ENCODE measurements around the gene TRIM8. TPM values are rescaled to one million over a fixed set of nuclear protein-coding genes. Genes with fewer than 3 reads are reported as not detected.

Gene TRIM8
- total and polyA plus RNA-seq, 2 experiments from 2014 or later: 37.5 to 108 TPM

DNA sequence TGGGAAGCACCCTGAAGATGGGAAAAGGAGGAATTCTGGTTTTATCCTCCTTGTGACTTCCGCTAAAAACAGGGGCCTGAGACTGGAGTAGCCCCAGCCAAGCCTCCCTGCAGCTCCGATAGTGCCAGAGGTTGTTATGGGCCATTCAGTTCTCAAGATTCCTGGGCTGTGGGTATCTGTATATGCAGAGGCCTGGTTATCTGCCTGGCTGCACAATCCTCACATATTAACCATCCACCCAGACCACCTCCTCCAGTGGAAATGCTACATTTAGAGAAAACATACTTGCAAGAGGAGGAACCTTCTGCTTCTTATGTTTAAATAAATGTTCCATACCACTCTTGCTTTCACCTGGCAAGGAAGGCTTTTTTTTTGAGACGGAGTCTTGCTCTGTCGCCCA lies 35.3 kb downstream of the TRIM8 start:
- Histone ChIP-seq H2AFZ (no peak overlapping the region), H4K20me1 (ENCODE audit: insufficient read depth) (no peaks in the 10 kb centered on the region), H3K27ac (no peak overlapping the region), H3K4me2 (ENCODE audit: unreplicated experiment) (no peak overlapping the region), H3K79me2 (ENCODE audit: insufficient read depth) (no peaks in the 10 kb centered on the region), H3K4me1 (ENCODE audit: insufficient read depth) (peaks cover 18% of the 10 kb centered on the region), H3K9me2 (ENCODE audit: insufficient read depth) (no peaks in the 10 kb centered on the region), H3K9ac (no peak overlapping the region), H3K4me3 (no peak overlapping the region), H3K36me3 (ENCODE audit: low read depth) (no peaks in the 10 kb centered on the region), H3K27me3 (replicated peaks; ENCODE audit: insufficient read depth) (no peaks in the 10 kb centered on the region), H3F3A (ENCODE audit: insufficient read depth) (no peaks in the 10 kb centered on the region), H3K9me3 (ENCODE audit: low read depth) (no peaks in the 10 kb centered on the region)
- WGBS, 2 experiments (ENCODE audit: low coverage in 1 of 2, low lambda C conversion rate in 2 of 2, missing lambda C conversion rate in 2 of 2): 96% methylated on average over 4 of the region's 4 CpGs
- no peak for DNase-seq
- in situ Hi-C loops (cut with MboI): no loop called here
- TF ChIP-seq EZH2phosphoT487 (IDR thresholded peaks at IDR 0.05; ENCODE audit: insufficient read depth, low read depth): no peak
- no peak for TF ChIP-seq EZH2 (IDR thresholded peaks at IDR 0.05; ENCODE audit: insufficient read depth, poor library complexity, severe bottlenecking)

DNA sequence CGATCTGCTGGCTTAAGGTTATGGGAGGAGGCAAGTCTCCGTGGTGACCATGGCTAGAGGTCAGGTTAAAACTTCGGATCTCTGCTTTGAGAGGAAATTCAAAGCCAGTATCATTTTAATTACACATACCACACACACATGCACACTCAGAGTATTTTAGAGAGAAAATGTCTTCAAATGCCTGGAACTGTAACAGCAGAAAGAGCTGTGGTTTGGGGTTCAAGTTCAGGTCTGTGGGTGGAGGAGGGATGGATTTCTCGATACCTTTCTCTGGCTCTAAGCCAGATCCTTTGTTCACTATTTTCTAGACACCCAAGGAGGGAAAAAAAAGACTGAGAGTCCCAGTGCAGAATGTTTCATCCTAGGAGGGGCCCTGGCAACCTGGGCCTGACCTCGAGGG lies 37.4 kb downstream of the TRIM8 start:
- H3K27me3 ChIP-seq (replicated peaks; ENCODE audit: insufficient read depth): no peaks in the 10 kb centered on the region
- no peaks in the 10 kb centered on the region; the same call in 1 of the 2 replicates for H3K36me3 ChIP-seq (ENCODE audit: low read depth)
- no peak for DNase-seq
- H3K9me2 ChIP-seq (ENCODE audit: insufficient read depth): no peaks in the 10 kb centered on the region
- no peaks in the 10 kb centered on the region for H3K9me3 ChIP-seq (ENCODE audit: low read depth)
- H3K27ac ChIP-seq: no peak overlapping the region
- H2AFZ ChIP-seq: no peak overlapping the region
- H4K20me1 ChIP-seq (ENCODE audit: insufficient read depth): no peaks in the 10 kb centered on the region
- H3K9ac ChIP-seq: no peak overlapping the region
- 71 to 72% methylated on average over 5 of the region's 5 CpGs for WGBS, 2 experiments (ENCODE audit: low coverage in 1 of 2, low lambda C conversion rate in 2 of 2, missing lambda C conversion rate in 2 of 2)
- TF ChIP-seq EZH2 (IDR thresholded peaks at IDR 0.05; ENCODE audit: insufficient read depth, poor library complexity, severe bottlenecking) (no peak), EZH2phosphoT487 (IDR thresholded peaks at IDR 0.05; ENCODE audit: insufficient read depth, low read depth) (no peak)
- in situ Hi-C loops (cut with MboI): no loop called here
- H3K79me2 ChIP-seq (ENCODE audit: insufficient read depth): no peaks in the 10 kb centered on the region
- no peak overlapping the region for H3K4me3 ChIP-seq
- H3F3A ChIP-seq (ENCODE audit: insufficient read depth): no peaks in the 10 kb centered on the region
- H3K4me2 ChIP-seq (ENCODE audit: unreplicated experiment): no peak overlapping the region
- peaks cover 4% of the 10 kb centered on the region; the same call in 1 of the 2 replicates for H3K4me1 ChIP-seq (ENCODE audit: insufficient read depth)

GRCh38 chr10:102682416-102682815 lies 38.1 kb downstream of the TRIM8 start:
- Histone ChIP-seq H3K4me2 (ENCODE audit: unreplicated experiment) (no peak overlapping the region), H3K27me3 (replicated peaks; ENCODE audit: insufficient read depth) (no peaks in the 10 kb centered on the region), H3K4me1 (ENCODE audit: insufficient read depth) (no peaks in the 10 kb centered on the region), H2AFZ (no peak overlapping the region), H3F3A (ENCODE audit: insufficient read depth) (no peaks in the 10 kb centered on the region), H3K4me3 (no peak overlapping the region), H3K9me2 (ENCODE audit: insufficient read depth) (no peaks in the 10 kb centered on the region), H3K9me3 (ENCODE audit: low read depth) (no peaks in the 10 kb centered on the region), H3K36me3 (ENCODE audit: low read depth) (no peaks in the 10 kb centered on the region; the same call in 1 of the 2 replicates), H3K9ac (no peak overlapping the region), H4K20me1 (ENCODE audit: insufficient read depth) (no peaks in the 10 kb centered on the region), H3K27ac (no peak overlapping the region), H3K79me2 (ENCODE audit: insufficient read depth) (no peaks in the 10 kb centered on the region)
- TF ChIP-seq EZH2 (IDR thresholded peaks at IDR 0.05; ENCODE audit: insufficient read depth, poor library complexity, severe bottlenecking): no peak
- TF ChIP-seq EZH2phosphoT487 (IDR thresholded peaks at IDR 0.05; ENCODE audit: insufficient read depth, low read depth): no peak
- in situ Hi-C loops (cut with MboI): no loop called here
- 97 to 99% methylated on average over 7 of the region's 7 CpGs for WGBS, 2 experiments (ENCODE audit: low coverage in 1 of 2, low lambda C conversion rate in 2 of 2, missing lambda C conversion rate in 2 of 2)
- no peak for DNase-seq

DNA sequence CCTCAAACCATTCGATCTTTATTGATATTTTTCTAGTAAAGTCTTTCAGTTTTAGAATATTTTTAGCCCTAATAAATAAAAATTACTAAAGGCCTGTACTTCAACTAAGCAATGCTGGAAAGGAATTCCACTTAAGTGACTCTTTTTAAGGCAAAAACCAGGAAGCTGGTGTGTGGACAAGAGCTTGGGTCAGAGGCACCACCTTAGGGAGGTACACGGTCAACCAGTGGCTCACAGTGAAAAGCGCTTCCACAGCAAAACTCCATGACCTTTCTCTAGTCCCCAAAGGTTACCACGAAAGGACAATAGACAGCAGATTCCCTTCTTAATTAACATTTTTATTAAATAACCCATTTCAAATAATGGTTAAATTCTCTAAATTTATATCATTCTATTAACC lies 38.7 kb downstream of the TRIM8 start:
- DNase-seq: no peak
- H3K4me2 ChIP-seq (ENCODE audit: unreplicated experiment): no peak overlapping the region
- H3K4me3 ChIP-seq: no peak overlapping the region
- no peaks in the 10 kb centered on the region for H3K4me1 ChIP-seq (ENCODE audit: insufficient read depth)
- no peak overlapping the region for H3K27ac ChIP-seq
- in situ Hi-C loops (cut with MboI): no loop called here
- no peaks in the 10 kb centered on the region for H3F3A ChIP-seq (ENCODE audit: insufficient read depth)
- 87% methylated on average over 4 of the region's 4 CpGs for WGBS, 2 experiments (ENCODE audit: low coverage in 1 of 2, low lambda C conversion rate in 2 of 2, missing lambda C conversion rate in 2 of 2)
- no peaks in the 10 kb centered on the region; the same call in 1 of the 2 replicates for H3K36me3 ChIP-seq (ENCODE audit: low read depth)
- H3K9ac ChIP-seq: no peak overlapping the region
- TF ChIP-seq EZH2 (IDR thresholded peaks at IDR 0.05; ENCODE audit: insufficient read depth, poor library complexity, severe bottlenecking): no peak
- no peak for TF ChIP-seq EZH2phosphoT487 (IDR thresholded peaks at IDR 0.05; ENCODE audit: insufficient read depth, low read depth)
- H3K9me2 ChIP-seq (ENCODE audit: insufficient read depth): no peaks in the 10 kb centered on the region
- no peak overlapping the region for H2AFZ ChIP-seq
- H4K20me1 ChIP-seq (ENCODE audit: insufficient read depth): no peaks in the 10 kb centered on the region
- H3K9me3 ChIP-seq (ENCODE audit: low read depth): no peaks in the 10 kb centered on the region
- H3K79me2 ChIP-seq (ENCODE audit: insufficient read depth): no peaks in the 10 kb centered on the region
- H3K27me3 ChIP-seq (replicated peaks; ENCODE audit: insufficient read depth): no peaks in the 10 kb centered on the region

GRCh38 chr10:102683736-102684135 lies 39.5 kb downstream of the TRIM8 start:
- no peak for DNase-seq
- TF ChIP-seq EZH2 (IDR thresholded peaks at IDR 0.05; ENCODE audit: insufficient read depth, poor library complexity, severe bottlenecking) (no peak), EZH2phosphoT487 (IDR thresholded peaks at IDR 0.05; ENCODE audit: insufficient read depth, low read depth) (no peak)
- no peak overlapping the region for H3K9ac ChIP-seq
- H3K4me3 ChIP-seq: no peak overlapping the region
- H2AFZ ChIP-seq: no peak overlapping the region
- H3K9me3 ChIP-seq (ENCODE audit: low read depth): no peaks in the 10 kb centered on the region
- no peaks in the 10 kb centered on the region for H3K27me3 ChIP-seq (replicated peaks; ENCODE audit: insufficient read depth)
- in situ Hi-C loops (cut with MboI): no loop called here
- no peaks in the 10 kb centered on the region for H3K79me2 ChIP-seq (ENCODE audit: insufficient read depth)
- WGBS, 2 experiments (ENCODE audit: low coverage in 1 of 2, low lambda C conversion rate in 2 of 2, missing lambda C conversion rate in 2 of 2): 94 to 96% methylated on average over 5 of the region's 5 CpGs
- no peak overlapping the region for H3K4me2 ChIP-seq (ENCODE audit: unreplicated experiment)
- H3K9me2 ChIP-seq (ENCODE audit: insufficient read depth): no peaks in the 10 kb centered on the region
- no peaks in the 10 kb centered on the region for H3K4me1 ChIP-seq (ENCODE audit: insufficient read depth)
- H3F3A ChIP-seq (ENCODE audit: insufficient read depth): no peaks in the 10 kb centered on the region
- H4K20me1 ChIP-seq (ENCODE audit: insufficient read depth): no peaks in the 10 kb centered on the region
- H3K36me3 ChIP-seq (ENCODE audit: low read depth): no peaks in the 10 kb centered on the region; the same call in 1 of the 2 replicates
- no peak overlapping the region for H3K27ac ChIP-seq

Data from GM23248 (cell line).